ENCODE results near the gene LSM14B.
A peak's percentile ranks its signal among the peaks of the same experiment; 100 is the strongest.
"Not testable (repeated sequence)": the region's sequence is repeated elsewhere in the genome, so short reads cannot be mapped to it uniquely, and the experiment has no call there.

The LSM14B gene

DNA sequence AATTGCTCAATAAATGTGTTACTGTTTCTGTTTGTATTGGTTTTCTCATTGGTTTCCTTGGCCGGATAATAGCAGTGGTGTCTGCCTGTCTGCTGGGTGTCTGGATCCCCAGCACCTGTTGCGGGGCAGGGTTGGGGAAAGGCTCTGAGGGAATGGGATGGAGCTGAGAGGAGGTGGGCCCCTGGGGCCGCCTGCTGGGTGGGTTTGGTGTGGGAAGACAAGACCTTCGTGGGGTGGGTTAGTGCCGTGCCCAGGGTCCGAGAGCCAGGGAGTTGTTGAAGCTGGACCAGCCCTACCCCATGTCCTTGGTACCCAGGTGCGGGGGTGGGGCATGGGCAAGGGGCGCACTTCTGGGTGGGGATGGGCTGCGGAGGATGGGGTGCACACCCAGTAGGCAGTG, 25.3 kb downstream of the LSM14B start:
- no peak for DNase-seq

DNA sequence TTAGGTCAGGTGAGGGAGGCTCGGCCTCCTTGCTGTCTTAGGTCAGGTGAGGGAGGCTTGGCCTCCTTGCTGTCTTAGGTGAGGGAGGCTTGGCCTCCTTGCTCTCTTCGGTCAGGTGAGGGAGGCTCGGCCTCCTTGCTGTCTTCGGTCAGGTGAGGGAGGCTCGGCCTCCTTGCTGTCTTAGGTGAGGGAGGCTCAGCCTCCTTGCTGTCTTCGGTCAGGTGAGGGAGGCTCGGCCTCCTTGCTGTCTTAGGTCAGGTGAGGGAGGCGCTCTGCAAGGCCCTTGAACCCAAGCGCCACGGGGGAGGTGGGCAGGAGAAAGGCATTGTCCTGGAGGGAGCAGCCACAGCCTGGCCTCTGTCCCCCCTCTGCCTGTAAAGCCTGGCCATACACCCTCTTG, 26.1 kb downstream of the LSM14B start:
- not testable (repeated sequence) for DNase-seq

DNA sequence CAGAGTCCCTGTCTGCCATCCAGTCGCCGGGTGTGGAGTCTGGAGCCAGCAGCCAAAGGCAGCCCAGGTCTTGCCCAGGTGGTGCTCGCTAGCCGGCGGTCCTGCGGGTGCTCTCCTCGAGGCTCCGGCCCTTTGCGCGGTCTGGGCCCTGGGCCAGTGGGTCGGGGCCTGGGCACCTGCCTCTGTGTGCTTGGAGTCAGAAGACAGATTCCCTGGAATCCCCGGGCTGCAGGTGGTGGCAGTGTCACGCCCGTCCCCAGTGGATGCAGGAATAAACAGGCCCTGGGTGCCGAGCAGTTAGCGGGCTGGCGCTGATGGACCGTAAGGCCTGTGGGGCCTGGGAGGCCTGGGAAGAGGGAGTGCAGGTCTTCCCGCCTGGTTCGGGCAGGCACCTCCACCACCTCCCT, 26.6 kb downstream of the LSM14B start:
- DNase-seq, result no peak

DNA sequence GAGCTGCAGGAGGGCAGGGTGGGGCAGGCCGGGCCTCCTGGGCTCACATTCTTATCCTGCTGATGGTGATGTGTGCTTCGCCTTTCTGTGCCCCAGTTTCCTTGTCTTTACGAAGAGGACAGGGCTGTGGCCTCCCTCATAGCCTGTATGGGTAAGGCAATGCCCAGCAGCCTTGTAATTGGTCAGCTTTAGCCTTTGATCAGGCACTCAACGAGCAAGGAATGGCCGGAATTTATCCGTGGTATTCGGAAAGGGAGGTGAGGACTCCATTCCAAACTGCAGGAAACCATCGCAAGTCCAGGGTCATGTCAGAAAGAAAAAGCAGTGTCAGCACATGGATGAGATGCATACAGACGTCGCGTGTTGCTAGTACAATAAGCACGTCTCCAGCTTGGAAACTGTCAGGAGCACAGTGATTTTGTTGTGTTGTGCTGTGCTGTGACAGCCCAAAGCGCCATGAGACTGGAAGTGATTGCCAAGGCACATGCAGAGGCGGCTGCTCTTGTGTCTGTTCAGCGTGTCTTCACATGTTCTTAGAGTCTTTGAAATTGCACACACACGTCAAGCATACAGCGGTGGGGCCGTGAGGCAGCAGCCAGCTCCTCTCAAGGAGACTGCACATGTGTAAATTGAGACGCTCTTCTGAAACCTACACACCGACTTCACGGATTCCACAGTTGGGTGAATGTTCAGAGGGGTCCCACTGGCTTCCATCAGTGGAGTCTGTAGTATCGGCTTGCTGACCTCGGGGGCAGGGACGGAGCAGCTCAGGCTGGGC, 27.4 kb downstream of the LSM14B start:
- DNase-seq, result no peak

DNA sequence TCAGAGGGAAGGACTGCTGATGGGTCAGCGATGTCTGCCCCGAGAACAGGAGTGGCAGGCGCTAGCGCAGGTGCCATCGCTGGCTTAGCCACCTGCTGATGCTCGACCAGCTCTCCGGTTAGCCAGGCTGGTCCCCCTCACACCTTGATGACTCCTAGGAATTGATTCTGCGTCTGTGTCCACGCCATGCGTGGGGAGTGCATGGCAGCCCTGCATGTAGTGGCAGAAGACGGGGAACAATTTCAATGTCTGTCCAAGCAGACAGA, 28.0 kb downstream of the LSM14B start:
- DNase-seq, result no peak

DNA sequence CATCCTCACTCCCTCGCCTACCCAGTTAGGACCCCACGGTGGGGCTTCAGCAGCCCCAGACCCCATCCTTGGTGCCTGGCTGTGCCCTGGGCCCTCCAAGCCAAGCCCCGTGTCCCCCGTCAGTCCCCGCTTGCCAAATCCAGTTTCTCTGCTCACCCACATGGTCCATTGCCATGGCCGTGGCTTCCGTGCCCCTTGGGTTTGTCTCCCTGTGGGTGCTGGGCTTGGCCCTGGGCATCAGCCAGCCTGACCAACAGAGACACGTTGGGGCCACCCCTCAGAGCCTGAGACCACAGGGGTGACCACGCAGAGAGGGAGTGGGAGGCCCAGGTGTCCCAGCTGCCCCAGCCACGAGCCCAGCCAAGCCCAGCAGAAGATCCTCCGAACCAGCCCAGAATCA, 28.9 kb downstream of the LSM14B start:
- no peak for DNase-seq

DNA sequence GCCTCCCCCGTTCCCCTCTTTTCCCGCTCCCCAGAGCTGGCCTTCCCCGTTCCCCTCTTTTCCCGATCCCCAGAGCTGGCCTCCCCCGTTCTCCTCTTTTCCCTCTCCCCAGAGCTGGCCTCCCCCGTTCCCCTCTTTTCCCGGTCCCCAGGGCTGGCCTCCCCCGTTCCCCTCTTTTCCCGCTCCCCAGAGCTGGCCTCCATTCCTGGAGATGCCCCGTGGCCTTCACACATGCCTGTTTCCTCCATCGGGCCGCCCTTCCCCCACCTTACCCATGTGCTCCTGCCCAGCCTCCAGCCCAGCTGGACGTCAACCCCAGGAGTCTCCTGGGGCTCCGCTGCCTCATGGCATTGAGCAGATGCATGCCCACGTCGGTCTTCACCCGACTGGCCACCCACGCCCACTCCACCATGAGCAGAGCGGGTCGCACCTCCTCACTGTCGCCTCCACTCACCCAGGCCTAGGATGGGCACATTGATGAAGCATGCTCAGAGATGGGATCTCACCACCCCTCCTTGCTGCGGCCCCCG, 29.6 kb downstream of the LSM14B start:
- no peak for DNase-seq

DNA sequence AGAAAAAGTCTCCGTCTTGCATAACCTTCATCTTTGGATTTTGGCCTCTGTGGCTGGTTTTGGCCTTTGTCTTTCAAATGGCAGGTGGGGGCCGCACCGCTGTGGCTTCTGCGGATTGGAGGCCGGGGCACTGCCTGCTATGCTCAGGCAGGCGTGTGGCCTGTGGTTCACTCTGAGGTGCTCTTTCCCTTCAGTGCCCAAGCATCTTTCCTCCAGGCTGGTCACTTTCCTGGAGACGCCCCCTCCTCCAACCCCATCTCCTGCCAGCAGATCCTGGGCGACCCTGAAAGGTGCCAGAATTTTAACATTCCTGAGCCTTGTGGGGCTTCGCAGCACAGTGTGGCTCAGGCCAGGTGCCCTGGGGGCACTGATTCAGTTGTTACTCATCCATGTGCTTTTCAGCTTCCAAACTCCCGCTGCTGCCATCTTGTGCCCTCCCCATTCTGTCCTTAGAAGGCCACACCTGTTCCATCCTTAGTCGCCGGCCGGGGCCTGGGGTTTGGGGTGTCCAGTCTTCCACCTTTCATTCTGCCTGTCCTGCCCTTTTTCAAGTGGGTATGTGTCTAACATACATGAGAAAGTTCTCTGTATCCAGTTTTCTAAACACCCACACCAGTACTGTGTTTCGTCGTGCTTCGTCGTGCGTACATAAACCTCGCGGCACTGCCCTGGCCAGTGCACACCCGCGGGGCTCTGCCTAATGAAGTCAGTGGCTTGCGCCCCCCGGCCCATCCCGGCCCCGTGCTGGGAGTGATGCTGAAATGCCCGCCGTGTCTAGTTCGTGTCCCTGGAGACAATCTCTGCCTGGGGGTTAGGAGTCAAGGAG, 33.4 kb downstream of the LSM14B start:
- no peak for DNase-seq

DNA sequence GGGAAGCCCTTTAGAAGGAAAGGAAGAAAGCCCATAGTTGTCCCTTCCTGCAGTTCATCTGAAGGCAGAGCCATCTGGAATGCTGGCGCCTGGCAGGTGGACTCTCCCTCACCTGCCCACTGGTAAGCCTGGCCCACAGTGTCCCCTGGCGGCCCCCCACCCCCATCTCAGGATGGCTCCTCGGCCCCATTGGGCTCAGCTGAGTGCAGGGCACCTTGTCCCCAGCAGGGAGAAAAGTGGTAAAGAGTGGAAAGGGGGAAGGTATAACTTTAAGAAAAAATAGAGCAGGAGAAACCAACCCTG, 33.9 kb downstream of the LSM14B start:
- DNase-seq, result no peak

DNA sequence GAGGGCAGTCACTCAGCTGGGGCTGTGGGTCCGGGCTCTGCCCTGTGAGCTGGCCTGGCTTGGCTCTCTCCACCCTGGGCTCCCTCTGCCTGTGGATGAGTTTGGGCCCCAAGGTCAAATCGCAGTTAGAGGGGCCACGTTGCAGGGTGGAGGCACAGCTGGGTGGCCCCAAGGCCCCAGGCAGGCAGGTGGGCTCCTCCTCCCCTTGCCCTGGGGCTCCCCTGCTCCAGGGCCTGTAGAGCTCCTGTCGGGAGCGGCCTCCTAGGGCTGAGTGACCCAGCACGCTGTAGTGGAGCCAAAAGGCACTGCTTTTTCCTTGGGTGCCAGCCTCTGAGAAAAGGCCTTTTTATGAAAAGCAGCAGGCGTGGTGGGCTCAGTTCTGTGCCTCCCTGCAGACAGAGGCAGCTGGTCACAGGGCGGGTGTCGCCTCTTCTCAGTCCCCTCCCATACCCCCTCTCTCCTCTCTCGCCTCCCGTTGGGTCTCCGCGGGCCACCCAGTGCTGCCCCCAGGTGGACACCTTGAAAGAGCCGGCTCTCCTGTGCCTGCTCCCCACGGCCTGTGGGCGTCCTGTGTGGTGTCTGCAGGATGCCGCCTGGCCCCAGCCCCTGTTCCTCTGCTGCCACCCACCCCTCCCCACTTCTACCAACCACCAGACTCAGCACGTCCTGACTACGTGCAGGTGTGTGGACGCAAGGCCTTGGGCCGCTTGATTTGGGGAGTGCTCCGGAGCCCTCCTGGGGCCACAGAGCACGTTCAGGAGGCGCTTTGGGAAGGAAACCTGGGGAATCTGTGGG, 34.5 kb downstream of the LSM14B start:
- peak; percentile 66 to 75 for DNase-seq

DNA sequence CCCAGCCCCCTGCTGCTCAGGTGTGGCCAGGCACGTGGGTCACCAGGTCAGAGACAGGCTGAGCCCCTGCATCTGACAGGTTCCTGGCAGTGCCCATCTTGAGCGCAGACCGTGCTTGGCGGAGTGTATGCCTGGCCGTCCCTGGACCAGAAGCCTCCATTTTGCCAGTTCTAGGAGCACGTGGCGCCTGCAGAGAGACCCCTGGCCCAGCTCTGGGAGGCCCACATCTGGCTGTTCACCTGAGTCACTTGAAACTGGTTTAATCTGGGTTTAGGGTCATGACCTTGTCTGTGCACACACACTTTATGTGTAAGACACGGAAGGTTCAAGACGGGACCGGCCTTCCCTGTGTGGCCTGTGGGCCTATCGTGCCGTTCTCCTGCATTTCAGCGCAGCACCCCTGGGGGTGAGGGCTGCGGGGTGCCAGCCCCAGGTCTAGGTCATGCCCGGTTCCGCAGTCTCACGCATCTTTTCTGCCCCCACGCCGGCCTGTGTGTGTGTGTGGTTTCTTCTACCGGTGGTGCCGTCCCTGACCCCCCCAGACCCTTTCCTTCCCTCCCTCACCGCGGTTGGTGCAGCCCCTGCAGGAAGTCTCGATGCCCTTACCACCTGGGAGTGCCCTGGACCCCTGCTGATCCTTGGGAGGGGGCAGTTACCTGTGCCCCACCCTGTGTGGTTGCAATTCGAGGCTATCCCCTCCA, 35.3 kb downstream of the LSM14B start:
- DNase-seq, result no peak

DNA sequence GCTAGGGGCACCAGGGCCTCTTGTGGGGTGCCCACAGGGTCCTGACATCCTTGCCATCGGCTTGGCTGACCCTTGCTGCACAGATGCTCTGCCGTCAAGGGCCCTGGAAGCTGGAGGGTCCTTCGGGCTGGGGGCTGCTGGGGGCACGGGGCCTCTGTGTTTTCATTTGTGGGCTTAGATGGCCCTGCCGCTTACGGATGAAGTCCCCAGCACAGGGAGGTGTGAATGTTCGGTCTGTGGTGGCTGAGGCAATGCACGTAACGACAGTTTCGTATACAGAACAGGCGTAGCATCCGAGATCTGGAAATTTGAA, 35.8 kb downstream of the LSM14B start:
- no peak for DNase-seq

DNA sequence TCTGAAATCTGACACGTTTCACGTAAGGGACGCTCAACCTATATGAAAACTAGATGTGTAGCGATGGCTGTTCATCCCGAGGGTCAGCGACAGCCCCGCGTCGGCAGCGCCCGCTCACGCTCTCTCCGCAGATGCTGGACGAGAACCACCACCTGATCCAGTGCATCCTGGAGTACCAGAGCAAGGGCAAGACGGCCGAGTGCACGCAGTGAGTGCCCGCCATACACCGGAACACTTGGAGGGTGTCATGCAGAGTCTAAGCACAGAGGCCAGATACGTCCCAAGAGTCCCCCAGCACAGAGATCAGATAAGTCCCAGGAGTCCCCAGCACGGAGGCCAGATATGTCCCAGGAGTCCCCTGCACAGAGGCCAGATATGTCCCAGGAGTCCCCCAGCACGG, 36.3 kb downstream of the LSM14B start:
- DNase-seq, result no peak

DNA sequence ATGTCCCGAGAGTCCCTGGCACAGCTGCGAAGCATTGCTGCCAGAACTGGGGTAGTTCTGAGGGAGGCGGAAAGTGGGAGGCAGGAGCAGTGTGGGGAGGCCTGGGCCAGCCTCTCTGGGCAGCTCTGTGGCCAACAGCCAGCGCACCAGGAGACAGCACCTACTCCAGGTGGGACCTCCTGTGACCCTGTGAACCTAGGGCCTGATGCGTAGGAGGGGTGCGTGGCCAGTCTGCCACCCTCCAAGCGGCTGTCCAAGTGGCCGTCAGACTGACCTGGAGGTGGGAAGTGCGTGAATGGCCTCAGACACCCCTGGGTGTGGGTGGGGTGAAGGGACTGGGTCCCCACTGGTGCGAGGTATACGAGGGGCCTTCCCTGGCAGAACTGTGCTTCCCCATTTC, 36.8 kb downstream of the LSM14B start:
- DNase-seq, result no peak

DNA sequence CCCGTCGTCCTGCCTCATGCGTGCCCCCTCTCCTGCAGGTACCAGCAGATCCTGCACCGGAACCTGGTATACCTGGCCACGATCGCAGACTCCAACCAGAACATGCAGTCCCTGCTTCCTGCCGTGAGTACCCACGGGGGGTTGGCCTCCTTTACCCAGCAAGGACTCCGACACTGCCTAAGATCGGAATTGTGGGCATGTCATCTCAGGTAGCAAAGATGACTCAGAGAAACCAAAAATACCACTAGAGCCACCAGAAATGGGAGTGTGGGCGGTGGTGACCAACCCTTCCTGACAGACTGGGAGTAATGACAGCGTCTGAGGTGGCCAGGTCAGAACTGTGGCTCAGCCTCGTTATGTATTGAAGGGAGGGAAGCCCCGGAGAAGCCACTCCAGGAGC, 37.6 kb downstream of the LSM14B start:
- peak; percentile 41 to 53 for DNase-seq

DNA sequence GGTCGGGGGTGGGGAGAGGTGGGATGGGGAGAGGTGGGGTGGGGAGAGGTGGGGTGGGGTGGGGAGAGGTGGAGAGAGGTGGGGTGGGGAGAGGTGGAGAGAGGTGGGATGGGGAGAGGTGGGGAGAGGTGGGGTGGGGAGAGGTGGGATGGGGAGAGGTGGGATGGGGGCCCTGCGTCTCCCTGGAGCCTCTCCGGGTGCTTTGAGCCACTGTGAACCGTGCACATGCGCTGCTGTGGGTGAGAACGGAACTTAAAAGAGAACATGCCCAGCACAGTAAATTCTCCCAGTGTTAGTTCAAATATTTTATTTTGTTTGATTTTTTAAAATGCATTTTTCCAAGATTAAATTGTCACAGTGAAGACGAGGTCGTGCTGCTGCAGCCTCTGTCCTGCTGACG, 38.0 kb downstream of the LSM14B start:
- no peak for DNase-seq

DNA sequence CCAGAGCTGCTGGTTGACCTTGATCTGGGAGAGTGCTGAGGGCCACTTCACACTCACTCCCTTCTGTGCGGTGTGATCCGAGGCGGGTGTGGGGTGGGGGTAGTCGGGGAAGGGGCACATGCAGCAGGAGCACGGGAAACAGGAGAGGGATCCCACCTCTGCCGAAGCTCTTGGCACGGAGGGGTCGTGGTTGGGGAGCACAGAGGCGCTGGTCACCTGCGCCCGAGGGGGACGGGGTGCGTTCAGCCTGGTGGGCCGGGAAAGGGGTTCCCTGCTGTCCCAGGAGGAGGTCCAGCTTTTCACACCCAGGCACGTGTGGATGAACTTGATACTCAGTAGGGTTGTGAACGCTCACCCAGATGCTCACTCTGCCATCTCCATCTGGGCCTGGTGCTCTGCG, 38.6 kb downstream of the LSM14B start:
- no peak for DNase-seq

DNA sequence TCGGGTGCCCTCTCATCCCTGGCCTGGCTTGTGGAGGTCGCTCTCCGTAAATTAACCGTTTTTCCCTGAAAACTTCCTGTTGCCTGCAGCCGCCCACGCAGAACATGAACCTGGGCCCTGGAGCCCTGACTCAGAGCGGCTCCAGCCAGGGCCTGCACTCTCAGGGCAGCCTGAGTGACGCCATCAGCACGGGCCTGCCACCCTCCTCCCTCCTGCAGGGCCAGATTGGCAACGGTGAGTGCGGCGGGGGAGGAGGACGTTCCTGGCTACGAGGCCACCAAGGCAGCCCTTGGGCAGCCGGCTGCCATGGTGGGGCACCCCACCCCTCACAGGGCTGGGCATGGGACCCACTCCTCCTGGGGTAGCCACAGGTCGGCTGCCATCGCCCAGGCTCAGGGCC, 39.1 kb downstream of the LSM14B start:
- no peak for DNase-seq

DNA sequence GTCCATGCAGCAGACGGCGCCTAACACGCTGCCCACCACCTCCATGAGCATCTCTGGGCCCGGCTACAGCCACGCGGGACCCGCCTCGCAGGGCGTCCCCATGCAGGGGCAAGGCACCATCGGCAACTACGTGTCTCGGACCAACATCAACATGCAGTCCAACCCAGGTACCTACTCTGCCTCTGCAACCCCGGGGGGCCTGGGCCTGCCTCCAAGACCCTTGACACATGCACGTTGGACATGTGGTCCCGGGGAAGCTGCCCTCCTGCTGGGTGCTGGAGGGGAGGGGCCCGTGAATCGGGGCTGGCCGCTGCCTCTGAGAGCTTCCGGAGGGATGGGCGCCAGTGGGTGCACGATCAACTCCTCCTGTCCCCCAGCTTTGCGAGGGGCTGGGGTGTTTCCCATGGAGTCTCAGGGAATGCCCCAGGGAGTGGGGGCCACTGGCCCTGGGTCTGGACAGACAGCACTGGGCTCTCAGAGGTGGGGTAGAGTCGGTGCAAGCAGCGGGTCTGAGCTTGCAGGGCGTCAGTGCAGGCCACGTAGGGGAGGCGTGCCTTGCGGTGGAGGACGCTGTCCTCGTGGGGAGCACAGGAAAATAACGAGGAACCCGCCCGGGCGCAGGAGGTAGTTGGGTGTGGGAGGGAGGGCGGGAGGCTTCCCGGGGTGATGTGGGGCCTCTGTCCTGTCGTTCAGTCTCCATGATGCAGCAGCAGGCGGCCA, 40.6 kb downstream of the LSM14B start:
- DNase-seq, result no peak

DNA sequence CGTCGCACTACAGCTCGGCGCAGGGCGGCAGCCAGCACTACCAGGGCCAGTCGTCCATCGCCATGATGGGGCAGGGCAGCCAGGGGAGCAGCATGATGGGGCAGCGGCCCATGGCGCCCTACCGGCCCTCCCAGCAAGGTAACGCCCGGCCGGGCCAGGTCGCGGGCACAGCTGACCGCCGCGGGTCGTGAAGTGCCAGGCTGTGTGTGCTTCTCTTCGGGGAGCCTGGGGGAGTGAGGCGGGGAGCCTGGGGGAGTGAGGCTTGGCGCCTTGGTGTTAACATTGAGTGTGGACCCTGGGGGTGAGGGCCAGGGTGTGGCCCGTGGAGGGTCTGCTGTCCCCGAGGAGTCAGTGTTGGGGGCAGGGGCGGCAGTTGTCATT, 41.2 kb downstream of the LSM14B start:
- DNase-seq, result no peak

DNA sequence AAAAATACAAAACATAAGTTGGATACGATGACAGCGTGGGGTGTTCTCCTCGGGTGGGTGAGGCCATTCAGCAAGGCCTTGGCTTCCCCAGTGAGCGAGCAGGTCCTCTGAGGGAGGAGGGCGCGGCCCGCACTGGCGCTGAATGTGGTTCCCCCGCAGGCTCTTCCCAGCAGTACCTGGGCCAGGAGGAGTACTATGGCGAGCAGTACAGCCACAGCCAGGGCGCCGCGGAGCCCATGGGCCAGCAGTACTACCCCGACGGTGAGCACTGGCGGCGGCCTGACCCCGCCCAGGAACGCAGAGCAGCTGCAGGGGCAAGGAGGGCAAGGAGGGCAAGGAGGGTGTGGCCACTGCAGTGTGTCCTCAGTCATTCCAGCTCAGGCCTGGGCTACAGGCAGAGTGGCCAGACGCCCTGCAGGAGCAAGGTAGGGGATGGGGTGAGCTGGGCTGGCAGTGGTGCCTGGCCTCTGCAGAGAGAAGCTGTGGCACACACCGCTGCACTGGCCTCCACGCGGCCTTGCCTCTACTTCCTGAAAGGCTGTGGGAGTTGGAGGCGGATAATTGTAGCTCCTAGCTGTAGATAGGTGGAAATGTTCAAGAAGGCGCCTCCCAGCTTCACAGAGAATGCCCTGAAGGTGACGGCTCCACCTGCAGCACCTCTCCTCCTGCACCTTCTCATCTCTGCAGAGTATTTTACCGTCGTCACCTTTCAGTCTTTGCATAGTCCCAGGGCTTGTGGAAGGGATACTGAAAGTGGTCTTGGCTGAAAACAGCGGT, 41.9 kb downstream of the LSM14B start:
- DNase-seq, result no peak

Measured in activated CD4-positive, alpha-beta T cell treated with anti-CD3 and anti-CD28 coated beads for 4 hours (primary cell).